ENCODE data around the gene GRAMD4.

The GRAMD4 gene

GRCh38 chr22:46656856-46657654 is 36.9 kb downstream of the GRAMD4 start:
- no peaks in the 10 kb centered on the region for H3K9me3 ChIP-seq (ENCODE audit: control insufficient read depth, low read length)
- H3K27me3 ChIP-seq (replicated peaks; ENCODE audit: control insufficient read depth, insufficient read depth, low read length, poor library complexity, severe bottlenecking), result no peaks in the 10 kb centered on the region
- H3K36me3 ChIP-seq (ENCODE audit: control insufficient read depth, insufficient read depth, low read length), result no peaks in the 10 kb centered on the region
- H3K4me1 ChIP-seq (ENCODE audit: control insufficient read depth, insufficient read depth, low read length, poor library complexity, severe bottlenecking), result peaks cover 25% of the 10 kb centered on the region
- no peak overlapping the region for H3K4me3 ChIP-seq (ENCODE audit: insufficient read depth, low read depth, low read length, poor library complexity, severe bottlenecking)
- H3K27ac ChIP-seq (ENCODE audit: insufficient read depth, low read length, poor library complexity, severe bottlenecking), result no peak overlapping the region
- DNase-seq, result no peak

DNA sequence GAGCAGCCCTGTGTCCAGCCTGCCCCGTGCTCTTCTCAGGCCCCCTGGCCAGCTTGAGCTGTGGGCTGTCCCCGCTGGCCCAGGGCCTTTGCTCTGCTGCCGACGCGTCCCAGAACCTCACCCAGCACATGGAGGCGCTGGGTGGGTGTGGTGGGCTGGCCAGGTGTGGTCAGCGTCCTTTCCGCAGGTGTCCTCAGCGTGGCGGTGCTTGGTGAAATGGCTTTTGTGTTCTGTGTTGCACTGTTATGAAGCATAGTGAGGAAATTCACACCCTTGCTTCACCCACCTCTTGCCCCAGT is 37.4 kb downstream of the GRAMD4 start:
- Histone ChIP-seq H3K4me1 (ENCODE audit: control insufficient read depth, insufficient read depth, low read length, poor library complexity, severe bottlenecking) (peaks cover 25% of the 10 kb centered on the region), H3K36me3 (ENCODE audit: control insufficient read depth, insufficient read depth, low read length) (no peaks in the 10 kb centered on the region), H3K27ac (ENCODE audit: insufficient read depth, low read length, poor library complexity, severe bottlenecking) (no peak overlapping the region), H3K27me3 (replicated peaks; ENCODE audit: control insufficient read depth, insufficient read depth, low read length, poor library complexity, severe bottlenecking) (no peaks in the 10 kb centered on the region), H3K9me3 (ENCODE audit: control insufficient read depth, low read length) (no peaks in the 10 kb centered on the region), H3K4me3 (ENCODE audit: insufficient read depth, low read depth, low read length, poor library complexity, severe bottlenecking) (no peak overlapping the region)
- DNase-seq, result no peak

DNA sequence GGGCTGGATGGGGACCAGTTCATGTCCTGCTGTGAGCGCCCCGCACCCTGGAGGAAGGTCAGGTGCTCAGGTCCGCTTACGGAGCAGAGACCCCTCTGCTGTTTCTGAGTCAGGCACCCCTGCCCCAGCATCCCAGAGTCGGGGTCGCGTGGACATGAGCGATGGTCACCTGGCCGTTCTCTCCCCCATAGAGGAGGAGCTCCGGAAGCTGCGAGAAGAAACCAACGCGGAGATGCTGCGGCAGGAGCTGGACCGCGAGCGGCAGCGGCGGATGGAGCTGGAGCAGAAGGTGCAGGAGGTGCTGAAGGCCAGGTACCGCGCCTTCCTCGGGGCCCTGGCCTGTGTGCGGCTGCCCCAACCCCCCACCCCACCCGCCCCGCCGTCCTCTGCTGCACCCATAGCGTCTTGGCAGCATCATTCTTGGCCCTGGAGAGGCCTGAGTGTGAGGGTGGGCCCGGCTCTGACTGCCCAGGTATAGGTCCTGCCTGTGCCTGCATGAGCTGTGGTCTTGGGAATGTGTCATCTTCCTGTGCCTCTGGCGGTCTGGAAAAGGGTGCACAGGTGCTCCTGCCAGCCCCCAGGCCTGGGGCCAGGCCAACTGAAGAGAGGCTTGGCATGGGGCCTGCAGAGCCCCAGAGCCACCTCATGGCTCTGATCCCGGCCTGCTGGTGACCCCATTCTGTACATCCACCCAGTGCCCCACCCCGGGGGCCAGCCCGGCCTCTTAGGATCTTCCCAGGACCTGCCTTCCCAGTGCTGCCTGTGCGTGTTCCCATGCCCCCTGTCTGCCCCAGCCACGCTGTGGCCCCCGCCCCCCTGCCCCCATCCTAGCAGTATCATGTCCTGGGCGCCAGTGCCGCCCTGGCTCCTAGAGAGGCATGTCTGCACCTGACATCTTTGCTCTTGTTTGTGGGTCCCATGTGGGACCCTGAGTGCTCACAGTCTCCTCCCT is 38.1 kb downstream of the GRAMD4 start:
- Histone ChIP-seq H3K27ac (ENCODE audit: insufficient read depth, low read length, poor library complexity, severe bottlenecking) (no peak overlapping the region), H3K9me3 (ENCODE audit: control insufficient read depth, low read length) (no peaks in the 10 kb centered on the region), H3K4me3 (ENCODE audit: insufficient read depth, low read depth, low read length, poor library complexity, severe bottlenecking) (no peak overlapping the region), H3K36me3 (ENCODE audit: control insufficient read depth, insufficient read depth, low read length) (no peaks in the 10 kb centered on the region), H3K27me3 (replicated peaks; ENCODE audit: control insufficient read depth, insufficient read depth, low read length, poor library complexity, severe bottlenecking) (no peaks in the 10 kb centered on the region), H3K4me1 (ENCODE audit: control insufficient read depth, insufficient read depth, low read length, poor library complexity, severe bottlenecking) (peaks cover 25% of the 10 kb centered on the region)
- no peak for DNase-seq

DNA sequence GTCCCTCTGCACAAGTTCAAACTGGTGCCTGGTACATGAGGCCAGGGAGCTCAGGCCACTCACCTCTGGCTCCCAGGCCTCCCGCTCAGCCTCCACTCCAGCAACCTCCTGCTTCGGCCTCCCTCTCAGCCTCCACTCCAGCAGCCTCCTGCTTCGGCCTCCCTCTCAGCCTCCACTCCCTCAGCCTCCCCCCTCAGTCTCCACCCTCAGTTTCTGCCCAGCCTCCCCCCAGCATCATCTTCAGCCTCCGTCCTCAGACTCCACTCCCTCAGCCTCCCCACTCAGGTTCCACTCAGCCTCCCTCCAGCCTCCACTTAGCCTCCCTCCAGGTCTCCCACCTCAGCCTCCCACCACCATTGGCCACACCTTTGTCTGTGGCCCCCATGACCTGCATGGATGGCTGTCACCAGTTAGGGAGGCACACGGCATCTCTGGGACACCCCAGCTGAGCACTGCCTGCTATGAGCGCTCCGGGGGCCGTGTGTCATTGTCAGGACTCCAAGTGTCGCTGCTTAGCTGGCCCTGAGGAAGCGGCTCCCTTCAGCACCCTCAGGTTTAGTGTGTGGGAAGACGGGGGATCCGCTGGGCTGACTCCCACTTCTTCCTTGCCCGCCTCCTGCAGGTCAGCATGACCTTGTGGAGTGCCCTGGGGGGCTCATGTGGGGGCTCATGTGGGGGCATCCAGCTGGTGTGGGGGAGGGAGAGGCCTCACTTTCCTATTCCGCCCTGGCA is 39.0 kb downstream of the GRAMD4 start:
- peaks cover 25% of the 10 kb centered on the region for H3K4me1 ChIP-seq (ENCODE audit: control insufficient read depth, insufficient read depth, low read length, poor library complexity, severe bottlenecking)
- H3K36me3 ChIP-seq (ENCODE audit: control insufficient read depth, insufficient read depth, low read length), result no peaks in the 10 kb centered on the region
- no peak overlapping the region for H3K27ac ChIP-seq (ENCODE audit: insufficient read depth, low read length, poor library complexity, severe bottlenecking)
- no peaks in the 10 kb centered on the region for H3K27me3 ChIP-seq (replicated peaks; ENCODE audit: control insufficient read depth, insufficient read depth, low read length, poor library complexity, severe bottlenecking)
- H3K9me3 ChIP-seq (ENCODE audit: control insufficient read depth, low read length), result no peaks in the 10 kb centered on the region
- no peak overlapping the region for H3K4me3 ChIP-seq (ENCODE audit: insufficient read depth, low read depth, low read length, poor library complexity, severe bottlenecking)
- no peak for DNase-seq

GRCh38 chr22:46659791-46660186 is 39.6 kb downstream of the GRAMD4 start:
- H3K4me1 ChIP-seq (ENCODE audit: control insufficient read depth, insufficient read depth, low read length, poor library complexity, severe bottlenecking), result peaks cover 25% of the 10 kb centered on the region
- DNase-seq, result no peak
- no peaks in the 10 kb centered on the region for H3K9me3 ChIP-seq (ENCODE audit: control insufficient read depth, low read length)
- H3K27ac ChIP-seq (ENCODE audit: insufficient read depth, low read length, poor library complexity, severe bottlenecking), result peak overlapping the region; percentile 69
- no peaks in the 10 kb centered on the region for H3K36me3 ChIP-seq (ENCODE audit: control insufficient read depth, insufficient read depth, low read length)
- no peak overlapping the region for H3K4me3 ChIP-seq (ENCODE audit: insufficient read depth, low read depth, low read length, poor library complexity, severe bottlenecking)
- no peaks in the 10 kb centered on the region for H3K27me3 ChIP-seq (replicated peaks; ENCODE audit: control insufficient read depth, insufficient read depth, low read length, poor library complexity, severe bottlenecking)

- H3K9me3 ChIP-seq (ENCODE audit: control insufficient read depth, low read length), result no peaks in the 10 kb centered on the region
- peaks cover 25% of the 10 kb centered on the region for H3K4me1 ChIP-seq (ENCODE audit: control insufficient read depth, insufficient read depth, low read length, poor library complexity, severe bottlenecking)
- H3K27ac ChIP-seq (ENCODE audit: insufficient read depth, low read length, poor library complexity, severe bottlenecking), result peak overlapping the region; percentile 69
- H3K4me3 ChIP-seq (ENCODE audit: insufficient read depth, low read depth, low read length, poor library complexity, severe bottlenecking), result peak overlapping the region; percentile 22
- H3K27me3 ChIP-seq (replicated peaks; ENCODE audit: control insufficient read depth, insufficient read depth, low read length, poor library complexity, severe bottlenecking), result no peaks in the 10 kb centered on the region
- no peaks in the 10 kb centered on the region for H3K36me3 ChIP-seq (ENCODE audit: control insufficient read depth, insufficient read depth, low read length)
- peak in 2 of 3 donors; percentile 38 to 44 for DNase-seq
Measured at GRCh38 chr22:46660604-46661201, 40.5 kb downstream of the GRAMD4 start.

DNA sequence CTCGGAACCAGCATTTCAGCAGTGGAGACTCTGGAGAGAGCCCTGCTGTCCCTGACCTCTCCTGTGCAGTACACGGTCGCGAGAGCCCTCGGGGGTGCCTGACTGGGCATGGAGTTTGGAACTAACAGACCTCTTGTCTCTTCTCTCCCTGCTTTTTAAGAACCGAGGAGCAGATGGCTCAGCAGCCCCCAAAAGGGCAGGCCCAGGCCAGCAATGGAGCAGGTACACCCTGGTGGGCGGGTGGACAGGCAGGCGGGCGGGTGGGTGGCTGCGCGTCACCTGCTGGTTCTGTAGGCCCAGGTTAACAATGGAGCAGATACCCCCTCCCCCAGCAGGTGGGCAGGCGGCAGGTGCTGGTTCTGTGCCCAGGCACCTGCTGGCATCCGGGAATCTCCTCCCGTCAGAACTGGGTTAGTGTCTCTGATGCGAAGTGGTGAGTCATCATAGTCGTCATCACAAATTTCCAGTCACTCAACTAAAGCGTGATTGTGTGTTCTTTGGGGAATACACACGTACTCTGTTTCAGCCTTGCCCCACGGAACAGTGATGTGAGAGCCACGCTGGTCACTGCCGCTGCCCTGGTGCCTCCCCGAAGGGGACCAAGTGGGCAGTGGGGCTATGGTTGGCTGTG is 41.1 kb downstream of the GRAMD4 start:
- DNase-seq, result peak; percentile 52 to 58 (median 57)
- no peaks in the 10 kb centered on the region for H3K27me3 ChIP-seq (replicated peaks; ENCODE audit: control insufficient read depth, insufficient read depth, low read length, poor library complexity, severe bottlenecking)
- H3K27ac ChIP-seq (ENCODE audit: insufficient read depth, low read length, poor library complexity, severe bottlenecking), result peak overlapping the region; percentile 69
- no peaks in the 10 kb centered on the region for H3K36me3 ChIP-seq (ENCODE audit: control insufficient read depth, insufficient read depth, low read length)
- H3K4me1 ChIP-seq (ENCODE audit: control insufficient read depth, insufficient read depth, low read length, poor library complexity, severe bottlenecking), result peaks cover 25% of the 10 kb centered on the region
- peak overlapping the region; percentile 22 for H3K4me3 ChIP-seq (ENCODE audit: insufficient read depth, low read depth, low read length, poor library complexity, severe bottlenecking)
- H3K9me3 ChIP-seq (ENCODE audit: control insufficient read depth, low read length), result no peaks in the 10 kb centered on the region

DNA sequence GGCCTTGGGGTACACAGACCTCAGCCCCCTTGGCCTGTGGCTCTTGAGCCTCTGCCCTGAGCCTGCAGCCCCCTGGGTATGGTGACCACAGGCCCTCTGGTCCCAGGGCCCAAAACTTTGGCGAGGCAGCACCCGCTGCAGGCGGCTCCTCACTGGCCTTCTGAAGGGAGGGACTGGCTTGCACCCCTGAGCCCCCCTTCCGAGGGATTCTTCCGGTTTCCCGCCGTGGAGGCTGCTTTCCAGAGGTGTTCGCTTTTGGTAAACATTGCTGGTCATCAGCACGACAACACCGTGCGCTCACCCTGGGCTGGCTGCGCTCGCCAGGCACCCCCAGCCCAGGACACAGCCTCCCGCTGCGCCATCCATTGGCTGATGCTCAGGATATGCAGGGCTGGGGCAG is 42.0 kb downstream of the GRAMD4 start:
- H3K27me3 ChIP-seq (replicated peaks; ENCODE audit: control insufficient read depth, insufficient read depth, low read length, poor library complexity, severe bottlenecking), result no peaks in the 10 kb centered on the region
- H3K9me3 ChIP-seq (ENCODE audit: control insufficient read depth, low read length), result no peaks in the 10 kb centered on the region
- DNase-seq, result no peak
- no peak overlapping the region for H3K4me3 ChIP-seq (ENCODE audit: insufficient read depth, low read depth, low read length, poor library complexity, severe bottlenecking)
- H3K36me3 ChIP-seq (ENCODE audit: control insufficient read depth, insufficient read depth, low read length), result peaks cover 5% of the 10 kb centered on the region
- H3K27ac ChIP-seq (ENCODE audit: insufficient read depth, low read length, poor library complexity, severe bottlenecking), result no peak overlapping the region
- H3K4me1 ChIP-seq (ENCODE audit: control insufficient read depth, insufficient read depth, low read length, poor library complexity, severe bottlenecking), result peaks cover 25% of the 10 kb centered on the region

GRCh38 chr22:46663001-46663400 is 42.8 kb downstream of the GRAMD4 start:
- H3K36me3 ChIP-seq (ENCODE audit: control insufficient read depth, insufficient read depth, low read length), result peaks cover 8% of the 10 kb centered on the region
- no peak overlapping the region for H3K27ac ChIP-seq (ENCODE audit: insufficient read depth, low read length, poor library complexity, severe bottlenecking)
- H3K4me3 ChIP-seq (ENCODE audit: insufficient read depth, low read depth, low read length, poor library complexity, severe bottlenecking), result no peak overlapping the region

More at GRCh38 chr22:46663001-46663400, 42.8 kb downstream of the GRAMD4 start:
- Histone ChIP-seq H3K9me3 (ENCODE audit: control insufficient read depth, low read length) (no peaks in the 10 kb centered on the region), H3K4me1 (ENCODE audit: control insufficient read depth, insufficient read depth, low read length, poor library complexity, severe bottlenecking) (peaks cover 25% of the 10 kb centered on the region), H3K27me3 (replicated peaks; ENCODE audit: control insufficient read depth, insufficient read depth, low read length, poor library complexity, severe bottlenecking) (no peaks in the 10 kb centered on the region)
- DNase-seq, result no peak

Measured in effector memory CD4-positive, alpha-beta T cell (primary cell).